ENCODE measurements around the gene EFCAB6. TPM values are rescaled to one million over a fixed set of nuclear protein-coding genes. Genes with fewer than 3 reads are reported as not detected.
A peak's percentile ranks its signal among the peaks of the same experiment; 100 is the strongest.

The EFCAB6 gene
- polyA plus RNA-seq, 4 donors: 0.34 to 1.9 TPM; not detected in 2

- H3K27ac ChIP-seq (ENCODE audit: low read depth in 1 of 3, low read length in 2 of 3): no peak overlapping the region
- WGBS, 3 donors: 68 to 84% (median 79%) methylated on average over 8 of the region's 8 CpGs
- no peaks in the 10 kb centered on the region for H3K27me3 ChIP-seq (ENCODE audit: control insufficient read depth in 3 of 3, insufficient read depth in 3 of 3, low read length in 3 of 3)
- H3K36me3 ChIP-seq (ENCODE audit: control insufficient read depth in 3 of 3, insufficient read depth in 2 of 3, low read depth in 1 of 3, low read length in 3 of 3): no peaks in the 10 kb centered on the region
- FAIRE-seq (no peak), DNase-seq (no peak)
- no peaks in the 10 kb centered on the region for H3K4me1 ChIP-seq (ENCODE audit: control insufficient read depth in 3 of 3, insufficient read depth in 2 of 3, low read depth in 1 of 3, low read length in 2 of 3)
- H3K4me3 ChIP-seq (ENCODE audit: low read depth in 1 of 3, low read length in 3 of 3): no peak overlapping the region
- no peaks in the 10 kb centered on the region for H3K9me3 ChIP-seq (ENCODE audit: control insufficient read depth in 2 of 2, insufficient read depth in 1 of 2, low read depth in 1 of 2, low read length in 1 of 2)
Measured at GRCh38 chr22:43482318-43482625, 329.8 kb downstream of the EFCAB6 start.

GRCh38 chr22:43481568-43482317 is 330.4 kb downstream of the EFCAB6 start:
- peak overlapping the region in 1 of 3 donors; percentile 19 for H3K27ac ChIP-seq (ENCODE audit: low read depth in 1 of 3, low read length in 2 of 3)
- no peak for FAIRE-seq

GRCh38 chr22:43479962-43480361 is 332.1 kb downstream of the EFCAB6 start:
- Histone ChIP-seq H3K27me3 (ENCODE audit: control insufficient read depth in 3 of 3, insufficient read depth in 3 of 3, low read length in 3 of 3) (no peaks in the 10 kb centered on the region), H3K4me1 (ENCODE audit: control insufficient read depth in 3 of 3, insufficient read depth in 2 of 3, low read depth in 1 of 3, low read length in 2 of 3) (no peaks in the 10 kb centered on the region), H3K27ac (ENCODE audit: low read depth in 1 of 3, low read length in 2 of 3) (no peak overlapping the region), H3K9me3 (ENCODE audit: control insufficient read depth in 2 of 2, insufficient read depth in 1 of 2, low read depth in 1 of 2, low read length in 1 of 2) (no peaks in the 10 kb centered on the region), H3K36me3 (ENCODE audit: control insufficient read depth in 3 of 3, insufficient read depth in 2 of 3, low read depth in 1 of 3, low read length in 3 of 3) (no peaks in the 10 kb centered on the region), H3K4me3 (ENCODE audit: low read depth in 1 of 3, low read length in 3 of 3) (no peak overlapping the region)
- peak in 1 of 2 donors; percentile 3 for DNase-seq
- FAIRE-seq: no peak
- 60 to 72% (median 71%) methylated on average over 7 of the region's 7 CpGs for WGBS, 3 donors

More at GRCh38 chr22:43481568-43482317, 330.4 kb downstream of the EFCAB6 start:
- no peaks in the 10 kb centered on the region for H3K9me3 ChIP-seq (ENCODE audit: control insufficient read depth in 2 of 2, insufficient read depth in 1 of 2, low read depth in 1 of 2, low read length in 1 of 2)
- H3K36me3 ChIP-seq (ENCODE audit: control insufficient read depth in 3 of 3, insufficient read depth in 2 of 3, low read depth in 1 of 3, low read length in 3 of 3): no peaks in the 10 kb centered on the region
- peak; percentile 7 to 29 for DNase-seq
- 46 to 54% (median 52%) methylated on average over 18 of the region's 18 CpGs for WGBS, 3 donors
- no peak overlapping the region for H3K4me3 ChIP-seq (ENCODE audit: low read depth in 1 of 3, low read length in 3 of 3)
- no peaks in the 10 kb centered on the region for H3K4me1 ChIP-seq (ENCODE audit: control insufficient read depth in 3 of 3, insufficient read depth in 2 of 3, low read depth in 1 of 3, low read length in 2 of 3)
- H3K27me3 ChIP-seq (ENCODE audit: control insufficient read depth in 3 of 3, insufficient read depth in 3 of 3, low read length in 3 of 3): no peaks in the 10 kb centered on the region

DNA sequence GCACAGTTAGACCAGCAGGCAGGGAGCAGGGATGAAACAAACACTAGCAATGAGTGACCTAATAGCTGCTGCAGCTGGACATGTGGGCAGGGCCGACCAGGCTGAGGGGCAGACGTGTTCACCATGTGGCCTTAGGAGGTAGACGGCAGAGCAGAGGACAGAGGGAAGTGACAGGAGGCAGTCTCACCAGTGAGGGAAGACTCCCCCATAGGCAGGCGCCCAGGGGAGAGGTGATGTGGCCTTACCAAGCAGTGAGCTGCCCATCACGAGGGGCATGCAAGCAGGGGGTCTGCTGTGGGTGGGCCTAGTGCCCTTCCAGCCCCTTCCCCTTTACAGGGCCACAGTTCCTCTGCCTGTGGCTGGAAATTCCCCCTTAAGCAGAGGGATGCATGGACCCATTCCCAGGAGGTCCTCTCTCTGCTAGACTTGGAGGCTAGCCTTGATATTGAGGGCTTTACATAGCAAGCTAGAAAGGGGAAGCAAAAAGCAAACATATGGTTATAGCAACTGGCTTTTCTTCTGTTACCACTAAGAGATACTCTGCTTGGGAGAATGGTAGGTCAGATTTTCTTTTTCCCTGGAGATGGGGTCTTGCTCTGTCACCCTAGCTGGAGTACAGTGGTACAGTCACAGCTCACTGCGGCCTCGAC is 332.7 kb downstream of the EFCAB6 start:
- WGBS, 3 donors: 67 to 82% (median 74%) methylated on average over 7 of the region's 7 CpGs
- Histone ChIP-seq H3K27me3 (ENCODE audit: control insufficient read depth in 3 of 3, insufficient read depth in 3 of 3, low read length in 3 of 3) (no peaks in the 10 kb centered on the region), H3K27ac (ENCODE audit: low read depth in 1 of 3, low read length in 2 of 3) (no peak overlapping the region), H3K4me1 (ENCODE audit: control insufficient read depth in 3 of 3, insufficient read depth in 2 of 3, low read depth in 1 of 3, low read length in 2 of 3) (no peaks in the 10 kb centered on the region), H3K9me3 (ENCODE audit: control insufficient read depth in 2 of 2, insufficient read depth in 1 of 2, low read depth in 1 of 2, low read length in 1 of 2) (no peaks in the 10 kb centered on the region), H3K36me3 (ENCODE audit: control insufficient read depth in 3 of 3, insufficient read depth in 2 of 3, low read depth in 1 of 3, low read length in 3 of 3) (no peaks in the 10 kb centered on the region), H3K4me3 (ENCODE audit: low read depth in 1 of 3, low read length in 3 of 3) (no peak overlapping the region)
- DNase-seq (no peak), FAIRE-seq (no peak)

Other genes starting within 250 kb of the EFCAB6 start
- 10 to 100 TPM in 3 of 4 donors, under 1 TPM in 1; 0.53 to 60.4 (median 17.9) TPM for gene SULT4A1, start 50.2 kb upstream of the EFCAB6 start, polyA plus RNA-seq
- not detected for gene PNPLA5, start 79.7 kb upstream of the EFCAB6 start, polyA plus RNA-seq
- gene PNPLA3, start 111.5 kb upstream of the EFCAB6 start, polyA plus RNA-seq: 1 to 10 TPM in 1 of 4 donors, under 1 TPM in 2, not detected in 1; 0.22 to 4.0 (median 0.53) TPM
- gene SAMM50, start 143.1 kb upstream of the EFCAB6 start, polyA plus RNA-seq: 10 to 100 TPM; 45.4 to 66.9 (median 56.4) TPM
- 10 to 100 TPM in 1 of 4 donors, 1 to 10 TPM in 2, under 1 TPM in 1; 0.45 to 16.5 (median 7.5) TPM for gene PARVB, start 212.0 kb upstream of the EFCAB6 start, polyA plus RNA-seq